C1 segment of cervical spinal cord (tissue), 14 donors: Measurements from ENCODE around the gene PCDH1.

Experiments
- DNase-seq, 14 donors: peaks; one replicate each; lab custom pipeline; 2025; lab: John Stamatoyannopoulos, UW

PCDH1 gene

DNA sequence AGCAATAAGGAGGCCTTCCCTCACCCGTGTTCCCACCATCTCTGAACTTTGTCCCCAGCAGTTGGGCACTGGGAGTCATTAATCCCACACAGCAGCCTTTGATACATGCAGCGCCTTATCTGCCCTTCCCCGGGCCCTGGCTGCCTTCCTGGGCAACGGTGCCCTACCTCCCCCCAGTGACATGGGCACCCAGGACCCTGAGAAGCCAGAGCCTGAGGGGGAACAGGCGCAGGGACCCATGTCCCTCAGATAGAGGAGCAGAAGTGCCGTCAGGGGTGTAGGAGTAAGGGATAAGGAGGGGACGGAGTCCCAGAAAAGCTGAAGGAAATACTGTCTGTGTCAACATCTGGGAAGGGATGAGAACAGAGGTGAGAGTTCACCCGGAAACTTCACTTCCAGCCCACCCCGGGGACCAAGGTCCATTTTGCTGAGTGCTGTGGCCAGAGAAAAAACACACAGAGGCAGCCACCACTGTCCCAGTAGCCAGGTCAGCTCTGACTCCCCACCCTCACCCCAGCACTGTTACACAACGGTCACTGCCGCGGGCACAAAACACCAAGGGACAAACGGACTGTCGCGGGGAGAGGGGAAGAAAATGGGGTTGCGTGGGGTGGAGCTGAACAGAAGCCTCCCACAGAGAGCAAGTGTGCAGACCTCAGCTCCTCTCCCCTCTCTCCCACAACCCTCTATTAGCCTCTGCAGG, 3.8 kb downstream of the PCDH1 start:
- no peak for DNase-seq

DNA sequence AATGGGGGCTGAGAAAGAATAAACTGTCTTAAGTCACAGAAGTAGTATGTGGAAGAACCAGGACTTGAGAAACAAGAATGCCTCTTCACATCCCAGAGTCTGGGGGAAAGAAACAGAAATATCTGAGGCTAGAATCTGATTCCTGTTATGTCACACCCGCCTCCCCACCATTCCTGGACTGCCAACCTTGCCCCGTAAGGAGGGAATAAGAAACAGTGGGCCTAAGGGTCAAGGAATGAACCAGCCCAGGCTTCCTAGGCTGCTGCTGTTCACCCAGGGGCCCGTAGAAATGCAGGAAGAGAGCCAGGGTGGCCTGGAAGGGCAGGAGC, 4.3 kb downstream of the PCDH1 start:
- DNase-seq, result no peak

DNA sequence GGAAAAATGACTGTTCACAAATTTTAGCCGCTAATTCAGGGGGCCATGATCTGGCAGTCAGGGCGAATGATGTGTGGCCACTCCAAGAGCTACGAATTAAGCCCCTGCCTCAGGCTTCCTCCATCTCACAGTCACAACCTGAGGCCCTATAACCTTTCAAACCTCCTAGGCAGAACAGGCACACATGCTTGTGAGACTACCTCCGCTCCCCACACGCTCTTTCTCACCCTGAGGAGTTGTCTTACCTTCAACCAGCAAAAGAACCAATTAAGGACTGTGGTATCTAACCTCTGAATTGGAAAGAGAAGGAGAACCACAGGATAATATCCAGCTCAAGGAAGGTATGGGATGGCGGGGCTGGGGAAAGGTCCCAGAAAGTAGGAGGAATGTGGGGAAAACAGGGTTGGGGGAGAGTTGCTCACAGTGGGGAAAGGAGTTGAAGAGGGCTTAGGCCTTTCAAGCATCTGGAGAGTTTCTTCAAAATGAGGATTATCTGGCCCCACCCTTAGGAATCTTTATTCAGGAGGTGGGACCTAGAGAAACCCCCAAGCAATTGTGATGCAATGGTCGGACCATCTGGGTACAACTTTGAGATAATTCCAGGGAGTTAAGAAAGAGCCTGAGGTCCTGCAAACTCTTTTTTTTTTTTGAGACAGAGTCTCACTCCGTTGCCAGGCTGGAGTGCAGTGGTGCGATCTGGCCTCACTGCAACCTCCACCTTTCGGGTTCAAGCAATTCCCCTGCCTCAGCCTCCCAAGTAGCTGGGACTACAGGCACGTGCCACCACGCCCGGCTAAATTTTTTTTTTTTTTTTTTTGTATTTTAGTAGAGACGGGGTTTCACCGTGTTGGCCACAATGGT, 5.5 kb downstream of the PCDH1 start:
- no peak for DNase-seq

DNA sequence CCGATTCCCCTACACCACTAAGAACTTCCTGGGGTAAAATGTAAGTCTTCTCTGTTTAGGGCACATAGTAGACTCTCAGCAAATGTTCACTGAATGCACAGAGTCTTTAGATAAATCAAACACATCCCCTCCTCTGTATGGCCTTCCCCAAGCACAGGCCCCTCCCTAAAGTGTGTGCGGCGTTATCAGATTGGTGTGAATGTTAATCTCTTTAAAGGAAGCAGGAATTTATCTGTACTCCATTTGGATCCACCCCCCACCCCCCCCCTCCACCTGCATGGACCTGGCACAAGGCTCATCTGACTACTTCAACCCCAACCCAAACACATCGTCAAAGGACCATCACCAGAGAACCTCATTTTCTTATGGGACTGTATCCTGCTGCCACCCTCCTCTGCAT, 6.3 kb downstream of the PCDH1 start:
- no peak for DNase-seq

DNA sequence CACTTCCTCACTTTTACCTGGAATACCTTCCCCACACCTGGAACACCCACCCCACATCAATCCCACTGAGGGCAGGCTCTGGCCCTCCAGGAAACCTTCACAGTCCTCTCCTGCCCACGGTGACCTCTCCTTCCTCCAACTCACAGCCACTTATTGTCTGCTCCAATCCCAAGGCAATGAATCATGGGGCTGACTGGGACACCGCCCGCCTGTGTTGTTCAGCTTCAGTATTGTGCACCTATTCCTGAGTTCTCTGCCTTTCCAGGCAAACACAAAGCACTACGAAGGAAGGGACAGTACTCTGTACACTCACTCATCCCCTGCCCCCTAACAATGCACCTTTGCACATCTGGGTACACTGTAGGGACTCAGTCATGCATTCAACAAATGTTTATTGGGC, 7.3 kb downstream of the PCDH1 start:
- DNase-seq, result peak in 1 of 14 donors; percentile 23

DNA sequence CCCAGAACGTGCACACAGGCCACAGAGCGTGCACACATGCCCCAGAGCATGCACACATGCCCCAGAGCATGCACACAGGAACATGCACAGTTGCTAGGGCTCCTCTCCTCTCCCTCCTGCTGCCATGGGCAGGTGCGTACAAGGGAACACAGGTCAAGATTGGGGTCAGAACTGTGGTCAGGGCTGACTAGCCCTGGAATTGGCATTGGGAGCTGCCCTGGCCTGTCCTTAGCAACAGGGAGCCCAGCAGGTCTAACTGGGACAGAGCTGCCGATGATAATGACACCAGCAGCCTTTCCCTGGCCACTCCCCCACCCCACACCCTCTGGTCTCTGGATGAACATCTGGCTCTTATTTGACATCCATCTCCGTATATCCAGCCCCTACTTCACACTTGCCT, 8.0 kb downstream of the PCDH1 start:
- DNase-seq, result no peak

DNA sequence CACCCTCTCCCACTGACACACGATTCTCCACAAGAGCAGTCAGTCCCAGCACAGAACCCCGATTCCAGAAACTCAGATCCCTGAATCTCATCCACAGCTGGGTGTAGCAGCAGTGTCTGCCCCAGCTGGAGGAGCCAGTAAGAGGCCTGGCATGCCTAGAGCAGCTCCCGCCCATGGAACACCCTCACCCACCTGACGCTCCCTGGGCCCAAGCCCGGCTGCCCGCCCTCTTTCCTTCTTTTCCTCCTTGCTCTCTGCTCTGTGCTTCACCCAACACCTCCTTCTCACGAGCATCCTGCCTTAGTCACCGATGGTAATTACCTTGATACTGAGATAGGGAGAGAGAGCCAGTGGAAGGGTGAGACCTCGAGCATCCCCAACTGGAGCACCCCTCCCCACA, 8.7 kb downstream of the PCDH1 start:
- peak in 1 of 14 donors; percentile 43 for DNase-seq

DNA sequence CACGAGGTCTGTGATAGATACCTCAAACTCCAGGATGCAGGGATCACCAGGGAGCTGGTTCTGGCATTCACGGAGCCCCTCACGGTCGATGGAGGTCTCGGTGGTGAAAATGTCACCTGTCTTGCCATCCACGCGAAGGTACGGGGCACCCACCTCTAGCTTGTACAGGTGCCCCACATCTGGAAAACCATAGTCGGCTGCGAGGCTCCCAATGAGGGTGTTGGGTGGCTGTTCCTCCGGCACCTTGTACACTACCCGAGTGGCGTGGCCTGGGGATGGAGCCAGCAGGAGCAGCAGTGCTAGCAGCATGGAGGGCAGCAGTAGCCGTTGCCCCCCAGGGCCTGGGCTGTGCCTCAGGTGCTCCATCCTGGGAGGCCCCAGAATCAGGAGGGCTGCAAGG, 9.2 kb downstream of the PCDH1 start:
- no peak for DNase-seq

DNA sequence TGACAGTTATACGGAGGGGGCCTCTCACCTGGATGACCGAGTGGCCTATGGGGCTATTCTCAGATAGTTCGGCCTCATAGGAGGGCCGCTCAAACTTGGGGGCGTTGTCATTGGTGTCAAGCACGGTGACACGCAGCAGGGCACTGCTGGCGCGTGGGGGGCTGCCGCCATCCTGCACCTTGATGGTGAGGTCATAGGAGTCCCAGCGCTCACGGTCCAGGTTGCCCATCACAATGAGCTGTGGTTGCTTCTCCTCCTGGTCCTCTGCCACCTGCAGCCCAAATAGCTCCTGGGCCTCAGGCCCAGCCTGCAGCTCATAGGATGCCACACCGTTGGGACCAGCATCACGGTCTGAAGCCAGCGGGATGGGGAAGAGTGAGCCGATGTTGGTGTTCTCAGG, 9.7 kb downstream of the PCDH1 start:
- no peak for DNase-seq

DNA sequence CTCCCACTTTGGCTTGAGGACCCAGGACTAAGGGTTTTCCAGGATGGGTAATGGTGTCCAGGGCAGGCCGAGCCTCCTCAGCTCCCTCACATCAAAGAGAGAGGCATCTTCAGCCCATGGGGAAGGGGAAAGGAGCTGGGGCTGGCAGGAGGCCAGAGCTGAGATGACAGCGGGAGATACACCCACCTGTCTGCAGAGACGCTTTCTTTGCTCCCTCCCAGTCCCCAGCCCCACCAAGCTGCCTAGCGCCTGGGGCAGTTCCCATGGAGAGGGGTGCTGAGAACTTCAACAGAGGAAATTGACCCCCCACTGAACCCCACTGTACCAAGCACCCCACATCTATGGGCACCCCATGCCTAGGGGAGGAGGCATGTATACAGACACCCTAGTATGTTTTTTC, 10.6 kb downstream of the PCDH1 start:
- DNase-seq, result no peak

DNA sequence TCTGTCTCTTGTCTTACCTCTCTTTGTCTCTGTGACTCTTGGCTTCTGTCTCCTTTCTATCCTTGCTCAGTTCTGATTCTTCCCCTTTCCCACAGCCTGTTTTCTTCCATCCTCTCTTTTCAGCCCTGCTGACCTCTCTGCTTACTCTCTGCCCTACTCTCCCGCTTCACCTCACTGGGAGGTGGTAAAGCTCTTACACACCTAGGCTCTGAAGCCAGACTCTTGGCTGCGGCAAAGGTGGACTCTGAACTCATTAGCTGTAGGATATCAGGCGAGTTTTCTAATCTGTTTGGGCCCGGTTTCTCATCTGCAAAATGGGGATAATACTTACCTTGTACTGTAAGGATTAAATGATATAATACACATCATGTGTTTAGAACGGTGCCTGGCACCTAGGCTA, 11.1 kb downstream of the PCDH1 start:
- no peak for DNase-seq

DNA sequence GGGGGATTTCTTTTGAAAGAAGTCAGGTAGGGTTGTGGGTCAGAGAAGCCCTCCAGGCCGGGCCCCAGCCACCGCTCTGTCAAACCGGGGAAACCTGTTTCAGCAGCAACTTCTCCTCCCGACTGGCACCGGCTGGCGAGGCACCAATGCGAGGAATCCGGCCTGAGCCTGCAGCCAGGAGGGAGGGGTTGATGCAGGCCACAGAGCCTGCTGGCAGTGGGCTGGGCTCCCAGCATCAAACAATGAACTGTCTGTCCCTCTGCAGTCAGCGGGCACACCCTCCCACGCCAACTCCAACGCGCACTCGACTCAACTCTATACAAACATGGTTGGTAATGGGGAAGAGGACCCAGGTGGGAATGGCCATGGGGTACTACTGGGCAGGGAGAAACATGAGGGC, 12.1 kb downstream of the PCDH1 start:
- peak in 13 of 14 donors; percentile 46 to 92 (median 83) for DNase-seq

DNA sequence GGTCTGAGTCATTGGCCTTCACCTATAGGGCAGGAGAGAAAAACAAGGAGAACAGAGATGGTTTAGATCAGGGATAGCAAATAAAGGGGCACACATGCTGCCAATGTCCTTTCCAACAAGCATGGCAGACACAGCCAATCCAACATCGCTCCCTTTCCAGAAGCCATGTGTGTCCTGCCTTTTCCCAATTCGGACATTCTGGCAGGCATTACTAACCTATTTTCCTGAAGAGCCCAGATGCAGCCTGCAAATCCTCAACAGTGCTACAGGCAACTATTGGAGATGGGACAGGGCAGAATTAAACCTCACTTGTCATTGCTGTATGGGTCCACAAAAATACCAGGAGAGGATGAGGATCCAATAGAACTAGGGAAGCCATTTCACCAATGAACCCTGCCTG, 12.8 kb downstream of the PCDH1 start:
- peak in 1 of 14 donors; percentile 54 for DNase-seq

DNA sequence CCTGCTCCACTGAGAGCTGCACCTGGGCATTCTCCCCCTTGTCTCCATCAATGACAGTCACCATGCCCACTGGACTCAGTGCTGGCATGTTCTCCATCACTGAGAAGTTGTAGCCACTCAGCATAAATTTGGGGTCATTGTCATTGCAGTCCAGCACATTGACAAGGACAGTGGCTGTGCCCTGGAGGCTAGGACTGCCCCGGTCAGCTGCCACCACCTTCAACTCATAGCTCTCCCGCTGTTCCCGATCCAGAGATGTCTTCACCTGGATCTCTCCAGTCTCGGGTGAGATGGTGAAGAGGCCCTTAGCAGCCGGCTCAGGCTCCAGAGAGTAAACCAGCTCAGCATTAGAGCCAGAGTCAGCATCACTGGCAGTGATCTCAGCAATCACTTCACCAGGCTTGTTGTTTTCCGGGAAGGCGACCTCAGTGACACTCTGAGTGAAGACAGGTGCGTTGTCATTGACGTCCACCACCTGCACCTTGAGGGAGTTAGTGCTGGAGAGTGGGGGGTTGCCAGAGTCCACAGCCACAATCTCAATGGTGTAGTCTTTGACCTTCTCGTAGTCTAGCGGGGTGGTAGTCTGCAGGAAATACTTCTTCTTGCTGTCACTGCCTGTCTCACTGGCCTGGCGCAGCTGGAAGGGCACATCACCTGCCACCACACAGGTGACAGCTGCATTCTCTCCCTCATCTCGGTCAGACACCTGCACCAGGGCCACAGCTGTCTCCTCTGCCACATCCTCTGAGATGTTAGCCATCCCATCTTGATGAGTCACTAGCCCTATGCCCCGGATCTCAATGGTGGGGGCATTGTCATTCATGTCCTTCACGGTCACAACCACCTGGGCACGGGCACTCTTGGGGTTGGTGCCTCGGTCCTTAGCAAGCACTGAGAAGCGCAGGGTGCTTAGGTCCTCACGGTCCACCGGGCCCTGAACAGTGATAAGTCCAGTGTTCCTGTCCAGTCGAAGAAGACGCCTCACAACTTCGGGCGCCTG, 13.5 kb downstream of the PCDH1 start:
- DNase-seq, result no peak

DNA sequence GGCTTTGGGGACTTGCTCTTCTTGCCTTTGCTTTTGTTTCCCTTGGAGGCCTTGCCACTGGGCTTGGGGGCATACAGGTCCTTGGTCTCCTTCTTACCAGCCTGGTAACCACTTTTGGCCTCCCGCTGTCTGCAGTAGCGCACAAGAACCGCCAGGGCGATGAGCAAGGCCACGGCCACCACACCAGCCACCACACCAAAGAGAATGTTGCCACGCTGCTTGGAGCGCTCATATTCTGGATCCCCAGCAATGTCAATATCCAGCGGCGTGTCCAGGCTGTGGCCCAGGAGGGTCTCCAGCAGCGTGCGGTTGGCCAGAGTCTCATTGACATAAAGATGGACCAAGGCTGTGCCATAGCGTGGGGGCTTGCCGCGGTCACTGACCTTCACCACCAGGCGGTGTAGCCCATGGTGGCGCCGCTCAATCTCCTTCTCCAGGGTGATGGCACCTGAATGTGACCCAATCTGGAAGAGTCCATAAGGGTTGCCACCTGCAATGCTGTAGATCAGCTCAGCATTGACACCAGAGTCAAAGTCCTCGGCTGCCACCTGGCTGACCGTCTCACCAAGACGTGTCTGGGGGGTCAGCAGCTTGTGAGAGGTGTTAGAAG, 14.5 kb downstream of the PCDH1 start:
- no peak for DNase-seq

DNA sequence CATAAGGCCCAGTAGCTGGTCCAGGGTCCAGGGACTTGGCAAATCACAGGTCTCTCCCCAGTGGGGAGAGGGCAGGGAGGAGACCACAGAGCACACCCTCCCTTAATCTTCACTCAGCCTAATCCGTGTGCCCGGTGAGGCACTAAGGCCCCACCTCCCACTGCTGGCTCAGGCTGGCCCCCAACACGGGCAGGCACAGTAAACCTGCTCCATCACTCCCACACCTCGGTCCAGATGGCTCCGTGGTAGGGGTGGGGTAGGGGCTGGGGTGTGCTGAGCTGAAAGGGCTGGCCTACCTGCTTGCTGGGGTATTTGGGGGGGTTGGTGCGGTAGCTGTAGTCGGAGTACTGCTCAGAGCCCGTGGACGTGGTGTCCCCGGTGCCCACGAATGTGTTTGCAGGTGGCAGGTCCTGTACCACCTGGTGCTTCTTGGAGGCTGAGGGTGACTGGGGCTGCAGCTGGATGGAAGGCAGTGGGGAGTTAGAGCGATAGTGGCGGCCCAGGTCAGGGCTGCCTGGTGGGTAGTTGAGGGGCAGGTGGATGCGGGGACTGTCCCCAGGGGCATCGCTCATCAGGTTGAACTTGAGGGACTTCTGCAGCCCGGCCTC, 15.2 kb downstream of the PCDH1 start:
- DNase-seq, result no peak

DNA sequence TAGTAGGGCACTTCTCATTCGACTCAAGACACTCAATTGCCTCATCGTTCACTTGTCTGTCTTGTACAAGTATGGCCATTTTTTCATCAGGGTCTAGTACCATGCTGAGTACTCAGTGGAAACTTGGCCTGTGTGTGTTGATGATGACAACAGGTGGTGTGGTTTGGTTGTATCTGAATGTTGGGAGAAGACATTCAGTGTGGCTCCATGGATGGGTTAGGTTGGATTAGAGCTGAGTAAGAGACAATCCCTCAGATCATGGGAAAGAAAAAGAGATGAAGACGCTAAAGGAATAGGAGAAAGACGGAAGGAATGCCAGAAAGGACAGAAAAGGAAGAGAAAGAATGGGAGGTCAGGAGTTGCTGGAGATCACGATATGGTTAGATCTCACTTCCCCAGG, 17.0 kb downstream of the PCDH1 start:
- no peak for DNase-seq

DNA sequence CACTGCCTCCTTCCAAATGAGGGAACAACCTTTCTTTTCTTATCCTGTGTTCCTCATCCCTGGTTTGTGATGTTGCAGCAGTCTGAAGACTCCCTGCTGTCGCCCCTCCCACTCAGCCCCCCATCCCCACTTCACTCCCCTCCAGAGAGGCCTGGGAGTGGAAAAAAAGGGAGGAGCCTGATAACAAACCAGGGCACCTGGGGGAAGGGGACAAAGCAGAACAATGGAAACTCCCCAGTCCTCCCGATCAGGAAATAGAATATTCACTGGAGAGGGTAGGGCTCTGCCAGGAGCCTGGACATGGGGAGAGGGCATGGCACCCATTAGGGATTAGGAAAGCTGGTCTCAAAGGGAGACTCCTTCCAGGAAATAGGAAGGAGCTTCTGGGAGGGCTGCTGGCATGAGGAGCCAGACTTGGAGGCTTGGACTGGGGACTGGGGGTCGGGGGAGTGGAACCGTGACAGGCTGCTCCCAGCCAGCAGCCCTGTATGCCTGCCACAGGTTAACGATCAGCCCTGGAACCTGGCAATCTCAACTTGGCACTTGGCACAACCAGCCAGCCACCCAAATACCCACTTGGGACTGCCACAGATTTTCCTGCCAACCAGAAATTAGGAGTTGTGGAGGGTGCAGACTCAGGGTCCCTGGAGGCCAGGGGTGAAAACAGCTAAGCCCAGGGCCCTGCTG, 20.0 kb downstream of the PCDH1 start:
- no peak for DNase-seq

DNA sequence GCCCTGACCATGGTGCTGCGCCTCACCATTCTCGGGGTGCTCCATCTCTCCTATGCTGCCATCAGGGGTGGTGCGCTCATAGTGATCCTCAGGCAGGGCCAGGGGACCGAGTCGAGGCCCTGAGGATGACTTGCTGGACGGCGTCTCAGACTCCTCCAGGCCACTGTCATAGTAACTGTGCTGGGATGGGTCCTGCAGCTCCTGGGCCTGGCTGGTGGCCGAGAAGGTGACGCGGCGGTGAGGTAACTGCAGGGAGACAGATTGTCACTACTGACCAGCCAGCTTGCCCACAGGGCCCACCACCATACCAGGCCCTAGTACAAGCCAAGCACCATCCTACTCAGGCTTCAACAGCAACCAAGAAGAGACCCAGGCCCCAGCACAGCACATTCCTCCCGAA, 21.0 kb downstream of the PCDH1 start:
- DNase-seq, result peak in 1 of 14 donors; percentile 61

DNA sequence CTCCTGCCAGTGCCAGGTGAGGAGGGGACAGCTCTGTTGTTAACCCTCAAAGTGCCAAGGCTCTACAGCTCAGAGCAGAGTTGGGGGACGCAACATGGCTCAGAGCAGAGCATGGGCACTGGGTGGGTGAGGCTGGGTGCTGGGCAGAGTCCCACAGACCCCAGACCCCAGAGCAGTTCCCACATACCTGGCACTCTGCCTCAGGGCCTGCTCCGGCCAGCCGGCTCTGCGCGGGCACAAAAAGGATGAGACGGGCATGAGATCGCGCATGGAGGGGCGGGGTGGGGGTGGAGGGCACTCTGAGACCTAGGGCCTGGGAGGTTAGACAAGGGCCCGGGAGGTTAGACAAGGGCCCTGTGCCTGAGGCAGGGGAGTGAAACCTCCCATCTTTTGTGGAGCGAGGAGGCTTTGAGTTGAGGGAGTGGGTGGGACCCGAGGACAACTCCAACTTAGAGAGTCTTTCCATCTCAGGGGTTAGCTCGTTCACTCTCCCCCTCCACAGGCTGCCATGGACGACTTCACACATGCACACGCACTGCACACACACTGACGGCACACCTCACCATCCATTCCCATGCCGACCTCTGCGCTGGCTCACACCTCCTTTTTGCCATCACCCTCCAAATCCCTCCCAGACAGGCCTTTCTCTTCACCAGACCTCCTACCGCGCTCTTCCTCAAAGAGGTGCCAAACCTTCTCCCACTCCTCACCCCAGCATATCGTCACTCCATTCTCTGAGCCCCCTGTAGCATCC, 22.0 kb downstream of the PCDH1 start:
- DNase-seq, result no peak
